BLaER1 (cell line): ENCODE measurements around the gene ECM1.

ENCODE experiments used
- H3K27ac ChIP-seq: shearing (Covaris generic); formaldehyde crosslinking; 2 replicates; pipeline ENCODE4 v1.8.1; 2022
- H3K27me3 ChIP-seq: shearing (Covaris generic); formaldehyde crosslinking; 2 replicates; pipeline ENCODE4 v1.8.1; 2022
- H3K36me3 ChIP-seq: shearing (Covaris generic); formaldehyde crosslinking; 2 replicates; pipeline ENCODE4 v1.8.1; 2022
- H3K4me1 ChIP-seq: shearing (Covaris generic); formaldehyde crosslinking; 2 replicates; pipeline ENCODE4 v1.8.1; 2022
- H3K4me2 ChIP-seq: shearing (Covaris generic); formaldehyde crosslinking; 2 replicates; pipeline ENCODE4 v1.8.1; 2022
- H3K4me3 ChIP-seq: shearing (Covaris generic); formaldehyde crosslinking; 2 replicates; pipeline ENCODE4 v1.8.1; 2022
- H3K9ac ChIP-seq: shearing (Covaris generic); formaldehyde crosslinking; 2 replicates; pipeline ENCODE4 v1.8.1; 2022
- H3K9me3 ChIP-seq: shearing (Covaris generic); formaldehyde crosslinking; 2 replicates; pipeline ENCODE4 v1.8.1; 2022
- H4K20me1 ChIP-seq: shearing (Covaris generic); formaldehyde crosslinking; 2 replicates; pipeline ENCODE4 v1.8.1; 2022
- Cebpa-rat ChIP-seq: shearing (Covaris generic); IDR thresholded peaks from 2 replicates; pipeline ENCODE4 v1.8.1; 2022

ECM1 gene

DNA sequence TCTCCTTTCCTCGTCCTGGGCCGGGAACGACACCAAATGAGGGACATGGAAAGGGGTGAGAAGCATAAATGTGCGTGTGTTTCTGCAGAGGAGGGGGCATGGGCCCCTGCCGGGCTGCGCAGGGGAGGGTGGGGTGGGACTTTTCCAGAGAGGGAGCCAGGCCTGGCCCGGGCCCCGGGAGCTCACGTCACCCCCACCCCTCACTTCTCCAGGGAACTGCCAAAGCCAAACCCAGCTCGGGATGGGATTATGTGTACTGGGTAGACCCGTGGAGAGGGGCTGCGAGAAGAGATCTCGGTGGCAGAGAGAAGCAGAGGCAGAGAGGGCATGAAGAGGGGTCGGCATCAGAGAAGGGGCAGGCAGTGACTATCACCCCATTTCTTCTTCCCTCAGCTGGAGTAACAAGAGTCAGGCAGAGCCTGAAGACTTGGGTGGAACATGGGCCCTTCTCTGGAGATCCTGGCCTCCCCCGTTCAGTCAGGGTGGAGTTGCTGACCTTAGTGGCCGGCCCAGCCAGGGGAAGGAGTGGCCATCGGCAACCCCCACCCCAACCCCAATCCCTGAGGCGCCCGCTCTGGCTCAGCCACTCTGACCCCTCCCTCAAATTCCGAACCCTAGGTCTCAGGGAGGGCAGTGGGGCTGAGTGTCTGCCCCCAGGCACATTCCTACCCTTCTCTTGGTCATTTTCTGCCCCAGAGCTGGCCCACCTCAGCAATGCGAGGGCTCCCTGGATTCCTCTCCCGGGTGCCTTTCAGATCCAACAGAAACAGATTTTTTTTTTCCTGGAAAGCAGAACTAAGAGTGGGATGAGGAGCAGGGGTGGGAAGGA, 42.5 kb downstream of the ECM1 start:
- Histone ChIP-seq H3K4me2 (peak overlapping the region; percentile 77), H3K4me3 (no peak overlapping the region), H3K9ac (peak overlapping the region; percentile 41; the same call in 1 of the 2 replicates), H4K20me1 (0 out of 2 replicates have a peak, but pooled peaks cover 4% of the 10 kb centered on the region), H3K27ac (peak overlapping the region; percentile 59), H3K36me3 (no peaks in the 10 kb centered on the region), H3K4me1 (peaks cover 39% of the 10 kb centered on the region), H3K27me3 (peaks cover 12% of the 10 kb centered on the region; the same call in 1 of the 2 replicates), H3K9me3 (no peaks in the 10 kb centered on the region)
- no peak for TF ChIP-seq Cebpa-rat

DNA sequence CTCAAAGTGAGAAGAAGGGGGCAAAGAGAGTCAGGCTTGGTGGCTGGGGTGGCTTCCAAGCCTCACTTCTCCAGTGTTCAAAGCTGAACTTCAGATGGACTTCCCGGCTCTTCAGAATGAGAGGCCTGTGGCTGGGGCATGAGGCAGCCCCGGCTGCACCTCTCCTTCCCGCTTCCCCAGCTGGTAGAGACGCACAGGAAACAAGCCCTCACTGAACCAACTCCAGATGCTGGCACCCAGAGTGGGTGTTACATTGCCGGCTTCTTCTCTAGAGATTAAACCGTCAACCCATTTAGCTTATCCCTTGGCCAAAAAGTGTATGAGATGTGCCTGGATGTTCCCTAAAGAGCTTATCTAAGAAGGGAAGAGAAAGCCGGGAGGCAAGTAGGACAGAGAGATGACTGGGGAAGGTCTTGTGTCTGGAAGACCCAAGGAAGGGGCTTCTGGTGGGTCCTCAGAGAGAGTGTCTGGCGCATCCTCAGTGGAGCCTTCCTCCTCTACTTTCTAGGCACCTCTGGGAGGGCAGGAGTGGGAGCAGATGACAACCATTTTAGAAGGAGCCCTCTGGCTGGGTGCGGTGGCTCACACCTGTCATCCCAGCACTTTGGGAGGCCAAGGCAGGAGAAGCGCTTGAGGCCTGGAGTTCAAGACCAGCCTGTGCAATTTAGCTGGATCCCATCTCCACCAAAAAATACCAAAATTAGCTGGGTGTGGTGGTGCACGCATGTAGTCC, 43.3 kb downstream of the ECM1 start:
- H4K20me1 ChIP-seq = 0 out of 2 replicates have a peak, but pooled peaks cover 4% of the 10 kb centered on the region
- H3K9me3 ChIP-seq = no peaks in the 10 kb centered on the region
- peaks cover 12% of the 10 kb centered on the region; the same call in 1 of the 2 replicates for H3K27me3 ChIP-seq
- TF ChIP-seq Cebpa-rat = no peak
- peak overlapping the region; percentile 41; the same call in 1 of the 2 replicates for H3K9ac ChIP-seq
- H3K4me3 ChIP-seq = no peak overlapping the region
- peak overlapping the region; percentile 77 for H3K4me2 ChIP-seq
- peak overlapping the region; percentile 59 for H3K27ac ChIP-seq
- H3K4me1 ChIP-seq = peaks cover 39% of the 10 kb centered on the region
- no peaks in the 10 kb centered on the region for H3K36me3 ChIP-seq

DNA sequence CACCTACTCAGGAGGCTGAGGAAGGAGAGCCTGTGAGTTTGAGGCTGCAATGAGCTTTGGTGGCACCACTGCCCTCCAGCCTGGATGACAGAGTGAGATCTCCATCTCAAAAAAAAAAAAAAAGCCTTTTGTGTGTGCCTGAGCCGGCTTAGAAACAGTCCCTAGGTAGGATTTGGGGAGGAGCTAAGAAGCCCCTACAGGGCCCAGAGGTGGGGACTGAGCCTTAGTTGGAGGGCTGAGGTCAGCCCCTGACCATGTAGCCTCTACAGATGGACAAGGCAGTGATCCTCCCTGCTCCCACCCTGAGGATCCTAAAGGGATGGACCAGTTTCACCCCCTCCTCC, 43.8 kb downstream of the ECM1 start:
- H3K4me1 ChIP-seq = peaks cover 39% of the 10 kb centered on the region
- H3K36me3 ChIP-seq = no peaks in the 10 kb centered on the region
- no peak overlapping the region for H3K9ac ChIP-seq
- no peaks in the 10 kb centered on the region for H3K9me3 ChIP-seq
- H4K20me1 ChIP-seq = 0 out of 2 replicates have a peak, but pooled peaks cover 4% of the 10 kb centered on the region
- no peak overlapping the region for H3K4me3 ChIP-seq
- H3K4me2 ChIP-seq = peak overlapping the region; percentile 77
- TF ChIP-seq Cebpa-rat = no peak
- H3K27ac ChIP-seq = peak overlapping the region; percentile 59; the same call in 1 of the 2 replicates
- peaks cover 12% of the 10 kb centered on the region; the same call in 1 of the 2 replicates for H3K27me3 ChIP-seq

DNA sequence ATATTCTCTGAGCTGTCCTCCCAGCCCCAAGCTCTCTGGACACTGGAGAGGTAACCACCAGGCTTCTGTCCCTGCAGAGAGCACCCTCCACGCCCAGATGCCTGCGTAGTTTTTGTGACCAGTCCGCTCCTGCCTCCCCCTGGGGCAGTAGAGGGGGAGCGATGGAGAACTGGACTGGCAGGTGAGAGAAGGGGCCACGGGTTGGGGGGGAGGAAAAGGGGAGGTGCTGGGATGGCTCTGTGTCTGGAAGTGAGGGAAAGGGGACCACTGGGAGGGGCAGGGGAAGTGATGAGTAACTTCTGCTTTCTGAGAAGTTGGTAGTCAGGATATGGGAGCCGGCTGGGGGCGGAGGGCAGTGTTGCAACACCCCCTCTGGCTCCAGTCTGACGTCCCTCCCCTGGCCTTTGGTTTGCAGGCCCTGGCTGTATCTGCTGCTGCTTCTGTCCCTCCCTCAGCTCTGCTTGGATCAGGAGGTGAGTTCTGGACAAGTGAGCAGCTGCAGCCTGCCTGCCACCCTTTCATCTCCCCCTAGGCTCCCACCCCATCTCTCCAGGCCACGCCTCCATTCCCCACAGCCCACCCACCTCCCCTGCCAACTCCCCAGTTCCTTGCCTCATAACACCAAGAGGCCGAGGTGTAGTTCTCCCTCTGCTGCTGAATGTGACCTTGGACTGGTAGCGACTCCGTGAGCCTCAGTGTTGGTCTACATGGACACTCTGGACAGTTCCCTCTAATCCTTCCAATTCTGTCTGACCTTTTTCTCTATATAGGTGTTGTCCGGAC, 44.4 kb downstream of the ECM1 start:
- Histone ChIP-seq H3K9me3 (no peaks in the 10 kb centered on the region), H3K4me3 (no peak overlapping the region), H4K20me1 (0 out of 2 replicates have a peak, but pooled peaks cover 4% of the 10 kb centered on the region), H3K36me3 (no peaks in the 10 kb centered on the region), H3K27ac (peak overlapping the region; percentile 44; the same call in 1 of the 2 replicates), H3K9ac (no peak overlapping the region), H3K4me1 (peaks cover 39% of the 10 kb centered on the region), H3K27me3 (peaks cover 12% of the 10 kb centered on the region; the same call in 1 of the 2 replicates), H3K4me2 (peak overlapping the region; percentile 77)
- TF ChIP-seq Cebpa-rat = peak; percentile 93

DNA sequence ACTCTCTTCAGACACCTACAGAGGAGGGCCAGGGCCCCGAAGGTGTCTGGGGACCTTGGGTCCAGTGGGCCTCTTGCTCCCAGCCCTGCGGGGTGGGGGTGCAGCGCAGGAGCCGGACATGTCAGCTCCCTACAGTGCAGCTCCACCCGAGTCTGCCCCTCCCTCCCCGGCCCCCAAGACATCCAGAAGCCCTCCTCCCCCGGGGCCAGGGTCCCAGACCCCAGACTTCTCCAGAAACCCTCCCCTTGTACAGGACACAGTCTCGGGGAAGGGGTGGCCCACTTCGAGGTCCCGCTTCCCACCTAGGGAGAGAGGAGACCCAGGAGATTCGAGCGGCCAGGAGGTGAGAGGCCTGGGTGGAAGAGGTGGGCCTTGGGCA, 45.0 kb downstream of the ECM1 start:
- H3K9ac ChIP-seq = no peak overlapping the region
- H3K36me3 ChIP-seq = no peaks in the 10 kb centered on the region
- H3K9me3 ChIP-seq = no peaks in the 10 kb centered on the region
- 0 out of 2 replicates have a peak, but pooled peaks cover 4% of the 10 kb centered on the region for H4K20me1 ChIP-seq
- TF ChIP-seq Cebpa-rat = no peak
- peaks cover 12% of the 10 kb centered on the region; the same call in 1 of the 2 replicates for H3K27me3 ChIP-seq
- H3K27ac ChIP-seq = peak overlapping the region; percentile 44; the same call in 1 of the 2 replicates
- H3K4me2 ChIP-seq = peak overlapping the region; percentile 77
- peaks cover 39% of the 10 kb centered on the region for H3K4me1 ChIP-seq
- H3K4me3 ChIP-seq = no peak overlapping the region

- Histone ChIP-seq H4K20me1 (0 out of 2 replicates have a peak, but pooled peaks cover 4% of the 10 kb centered on the region), H3K9ac (no peak overlapping the region), H3K27ac (peak overlapping the region; percentile 26; the same call in 1 of the 2 replicates), H3K27me3 (peaks cover 8% of the 10 kb centered on the region; the same call in 1 of the 2 replicates), H3K4me3 (no peak overlapping the region), H3K4me2 (peak overlapping the region; percentile 77; the same call in 1 of the 2 replicates), H3K9me3 (no peaks in the 10 kb centered on the region), H3K4me1 (peaks cover 36% of the 10 kb centered on the region), H3K36me3 (no peaks in the 10 kb centered on the region)
- no peak for TF ChIP-seq Cebpa-rat
These were observed 45.6 kb downstream of the ECM1 start for GRCh38 chr1:150553392-150554085.

GRCh38 chr1:150554086-150554452, 46.2 kb downstream of the ECM1 start:
- Histone ChIP-seq H3K9ac (no peak overlapping the region), H3K36me3 (no peaks in the 10 kb centered on the region), H4K20me1 (0 out of 2 replicates have a peak, but pooled peaks cover 4% of the 10 kb centered on the region), H3K27me3 (0 out of 2 replicates have a peak, but pooled peaks cover 4% of the 10 kb centered on the region), H3K4me3 (no peak overlapping the region), H3K27ac (no peak overlapping the region), H3K4me2 (no peak overlapping the region), H3K9me3 (no peaks in the 10 kb centered on the region), H3K4me1 (peaks cover 33% of the 10 kb centered on the region)
- TF ChIP-seq Cebpa-rat = no peak

- TF ChIP-seq Cebpa-rat = no peak
- Histone ChIP-seq H4K20me1 (peaks cover 16% of the 10 kb centered on the region), H3K36me3 (no peaks in the 10 kb centered on the region), H3K4me2 (no peak overlapping the region), H3K4me3 (no peak overlapping the region), H3K9ac (no peak overlapping the region), H3K27me3 (no peaks in the 10 kb centered on the region), H3K27ac (no peak overlapping the region), H3K4me1 (peaks cover 45% of the 10 kb centered on the region), H3K9me3 (no peaks in the 10 kb centered on the region)
These were observed 47.5 kb downstream of the ECM1 start for GRCh38 chr1:150555198-150555970.
